22Rv1 (cell line): ENCODE data around the gene BMAL2.

Experiments
- H3K27ac ChIP-seq: fragments of 450-650 bp; 2 replicates; pipeline ENCODE4 v1.5.1; 2017
- CTCF ChIP-seq: fragments of 450-650 bp; IDR thresholded peaks from 2 replicates; pipeline ENCODE4 v1.5.1; 2017; ENCODE audit warnings: mild to moderate bottlenecking
- ZFX ChIP-seq: fragments of 450-650 bp; IDR thresholded peaks from 2 replicates; pipeline ENCODE4 v1.6.1; 2017; ENCODE audit warnings: antibody characterized with exemption, borderline replicate concordance

Gene BMAL2

GRCh38 chr12:27351476-27351875, 18.8 kb downstream of the BMAL2 start:
- TF ChIP-seq ZFX (no peak), CTCF (no peak)

GRCh38 chr12:27355486-27355885, 22.9 kb downstream of the BMAL2 start:
- TF ChIP-seq CTCF (no peak), ZFX (no peak)

More at GRCh38 chr12:27351476-27351875, 18.8 kb downstream of the BMAL2 start:
- H3K27ac ChIP-seq, result no peak overlapping the region

GRCh38 chr12:27355979-27356378, 23.3 kb downstream of the BMAL2 start:
- TF ChIP-seq ZFX (no peak), CTCF (no peak)

More at GRCh38 chr12:27355486-27355885, 22.9 kb downstream of the BMAL2 start:
- no peak overlapping the region for H3K27ac ChIP-seq

GRCh38 chr12:27359578-27360340, 27.1 kb downstream of the BMAL2 start:
- H3K27ac ChIP-seq, result no peak overlapping the region
- TF ChIP-seq CTCF, result no peak
- TF ChIP-seq ZFX, result no peak

More at GRCh38 chr12:27355979-27356378, 23.3 kb downstream of the BMAL2 start:
- no peak overlapping the region for H3K27ac ChIP-seq

GRCh38 chr12:27361372-27361771, 28.7 kb downstream of the BMAL2 start:
- H3K27ac ChIP-seq, result no peak overlapping the region
- TF ChIP-seq ZFX, result no peak
- no peak for TF ChIP-seq CTCF

- TF ChIP-seq ZFX (no peak), CTCF (no peak)
- H3K27ac ChIP-seq, result no peak overlapping the region
These were observed 34.0 kb downstream of the BMAL2 start for GRCh38 chr12:27366621-27367020.

- no peak overlapping the region for H3K27ac ChIP-seq
These were observed 34.4 kb downstream of the BMAL2 start for GRCh38 chr12:27367078-27367477.

More at GRCh38 chr12:27367078-27367477, 34.4 kb downstream of the BMAL2 start:
- no peak for TF ChIP-seq ZFX
- TF ChIP-seq CTCF, result no peak
